SU-DHL-6 (cell line): ENCODE data around the gene PPIF.

Experiments used
- H2AFZ ChIP-seq: fragments of 200-600 bp; sonication (generic); 2 replicates; pipeline ENCODE4 v1.6.1; 2014; ENCODE audit warnings: low read depth, mild to moderate bottlenecking, moderate library complexity, mixed read lengths, antibody characterized with exemption, low read length; ENCODE audit not compliant: severe bottlenecking
- H3F3A ChIP-seq: fragments of 200-600 bp; shearing (Covaris generic); 2 replicates; pipeline ENCODE4 v1.6.0; 2016; ENCODE audit warnings: antibody characterized with exemption, mild to moderate bottlenecking; ENCODE audit not compliant: insufficient read depth
- H3K27ac ChIP-seq: fragments of 200-600 bp; sonication (generic); 2 replicates; pipeline ENCODE4 v1.5.1; 2016; ENCODE audit warnings: low read depth, mild to moderate bottlenecking, low read length, moderate library complexity, mixed read lengths
- H3K27me3 ChIP-seq: fragments of 200-600 bp; sonication (generic), shearing (Covaris generic); 2 replicates; pipeline ENCODE4 v1.6.0; 2014; ENCODE audit warnings: mild to moderate bottlenecking, low read length
- H3K36me3 ChIP-seq: fragments of 200-600 bp; sonication (generic); 2 replicates; pipeline ENCODE4 v1.6.1; 2014; ENCODE audit warnings: mild to moderate bottlenecking, low read length, mixed read lengths
- H3K4me2 ChIP-seq: fragments of 300-600, 200-600 bp; shearing (Covaris generic), sonication (generic); 2 replicates; pipeline ENCODE4 v1.6.0; 2014; ENCODE audit warnings: low read length, low read depth, mild to moderate bottlenecking; ENCODE audit not compliant: poor library complexity, severe bottlenecking
- H3K4me3 ChIP-seq: fragments of 200-600 bp; sonication (generic); 2 replicates; pipeline ENCODE4 v1.5.1; 2014; ENCODE audit warnings: antibody characterized with exemption, low read length, mild to moderate bottlenecking, mixed read lengths; ENCODE audit not compliant: insufficient read depth, poor library complexity, severe bottlenecking
- H3K79me2 ChIP-seq: fragments of 200-600 bp; sonication (generic); 2 replicates; pipeline ENCODE4 v1.6.1; 2014; ENCODE audit warnings: mild to moderate bottlenecking, low read length, moderate library complexity; ENCODE audit not compliant: insufficient read depth
- H3K9ac ChIP-seq: fragments of 200-600 bp; sonication (generic); 2 replicates; pipeline ENCODE4 v1.7.0; 2014; ENCODE audit warnings: mild to moderate bottlenecking, low read length
- H3K9me2 ChIP-seq: fragments of 200-600 bp; sonication (generic); replicated peaks from 2 replicates; pipeline ENCODE4 v1.6.1; 2014; ENCODE audit warnings: low read length; ENCODE audit not compliant: insufficient read depth
- H3K9me3 ChIP-seq: fragments of 200-600 bp; sonication (generic); 2 replicates; pipeline ENCODE4 v1.6.1; 2014; ENCODE audit warnings: low read length, mixed read lengths; ENCODE audit not compliant: insufficient read depth
- H4K20me1 ChIP-seq: fragments of 200-600 bp; sonication (generic); 2 replicates; pipeline ENCODE4 v1.6.1; 2014; ENCODE audit warnings: low read depth, mild to moderate bottlenecking, antibody characterized with exemption, low read length, moderate library complexity, mixed read lengths
- EZH2phosphoT487 ChIP-seq: fragments of 200-600 bp; sonication (generic), shearing (Covaris generic); conservative IDR thresholded peaks from 2 replicates; pipeline ENCODE4 v1.6.1; 2018; ENCODE audit warnings: mild to moderate bottlenecking, antibody characterized with exemption, low read length, moderate library complexity, mixed read lengths
- TF ChIP-seq, protein P1 (sequence below): fragments of 200-600 bp; sonication (generic); IDR thresholded peaks from one replicate; pipeline ENCODE4 v1.5.1; 2017; ENCODE audit warnings: antibody characterized with exemption, mild to moderate bottlenecking, low read length, moderate library complexity; ENCODE audit not compliant: insufficient read depth, poor library complexity, severe bottlenecking

The PPIF gene

DNA sequence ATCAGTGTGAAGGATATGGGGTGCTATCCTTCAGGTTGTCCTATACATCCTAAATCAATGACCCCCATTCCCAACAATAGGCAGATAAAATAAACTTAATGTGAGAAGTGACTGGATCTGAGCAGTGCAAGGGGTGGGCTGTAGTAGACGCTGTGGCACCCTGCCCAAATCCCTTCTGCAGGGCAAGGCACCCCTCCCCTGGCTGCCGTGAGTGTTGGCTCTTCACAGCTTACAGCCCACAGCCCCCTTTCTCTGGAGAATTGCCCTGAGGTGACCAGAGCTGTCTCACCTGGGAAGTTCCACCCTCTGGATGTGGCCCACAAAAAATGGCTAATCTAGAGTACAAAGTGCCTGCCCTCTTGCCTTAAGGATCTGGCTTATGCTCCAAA, 25.8 kb upstream of the PPIF start:
- Histone ChIP-seq H3K9me2 (no peaks in the 10 kb centered on the region), H3F3A (no peaks in the 10 kb centered on the region), H3K9me3 (no peaks in the 10 kb centered on the region), H3K79me2 (no peaks in the 10 kb centered on the region), H3K9ac (no peak overlapping the region), H4K20me1 (no peaks in the 10 kb centered on the region), H3K4me2 (no peak overlapping the region), H3K27me3 (no peaks in the 10 kb centered on the region), H3K4me3 (no peak overlapping the region), H3K36me3 (no peaks in the 10 kb centered on the region), H3K27ac (no peak overlapping the region), H2AFZ (no peak overlapping the region)
- TF ChIP-seq, protein P1, sequence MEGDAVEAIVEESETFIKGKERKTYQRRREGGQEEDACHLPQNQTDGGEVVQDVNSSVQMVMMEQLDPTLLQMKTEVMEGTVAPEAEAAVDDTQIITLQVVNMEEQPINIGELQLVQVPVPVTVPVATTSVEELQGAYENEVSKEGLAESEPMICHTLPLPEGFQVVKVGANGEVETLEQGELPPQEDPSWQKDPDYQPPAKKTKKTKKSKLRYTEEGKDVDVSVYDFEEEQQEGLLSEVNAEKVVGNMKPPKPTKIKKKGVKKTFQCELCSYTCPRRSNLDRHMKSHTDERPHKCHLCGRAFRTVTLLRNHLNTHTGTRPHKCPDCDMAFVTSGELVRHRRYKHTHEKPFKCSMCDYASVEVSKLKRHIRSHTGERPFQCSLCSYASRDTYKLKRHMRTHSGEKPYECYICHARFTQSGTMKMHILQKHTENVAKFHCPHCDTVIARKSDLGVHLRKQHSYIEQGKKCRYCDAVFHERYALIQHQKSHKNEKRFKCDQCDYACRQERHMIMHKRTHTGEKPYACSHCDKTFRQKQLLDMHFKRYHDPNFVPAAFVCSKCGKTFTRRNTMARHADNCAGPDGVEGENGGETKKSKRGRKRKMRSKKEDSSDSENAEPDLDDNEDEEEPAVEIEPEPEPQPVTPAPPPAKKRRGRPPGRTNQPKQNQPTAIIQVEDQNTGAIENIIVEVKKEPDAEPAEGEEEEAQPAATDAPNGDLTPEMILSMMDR, result no peak
- no peak for TF ChIP-seq EZH2phosphoT487

- Histone ChIP-seq H3K79me2 (no peaks in the 10 kb centered on the region), H2AFZ (no peak overlapping the region), H3K9me3 (no peaks in the 10 kb centered on the region), H3K36me3 (no peaks in the 10 kb centered on the region), H4K20me1 (no peaks in the 10 kb centered on the region), H3K9me2 (no peaks in the 10 kb centered on the region), H3K4me3 (no peak overlapping the region), H3K4me2 (no peak overlapping the region), H3K27me3 (no peaks in the 10 kb centered on the region), H3K9ac (no peak overlapping the region), H3F3A (no peaks in the 10 kb centered on the region), H3K27ac (no peak overlapping the region)
- TF ChIP-seq, protein P1, result no peak
- TF ChIP-seq EZH2phosphoT487, result no peak
These were observed 25.3 kb upstream of the PPIF start for GRCh38 chr10:79321951-79322350.

GRCh38 chr10:79322616-79323543, 24.4 kb upstream of the PPIF start:
- H3K9ac ChIP-seq, result no peak overlapping the region
- H3K4me3 ChIP-seq, result no peak overlapping the region
- H2AFZ ChIP-seq, result no peak overlapping the region
- no peak overlapping the region for H3K27ac ChIP-seq
- no peak overlapping the region for H3K4me2 ChIP-seq
- no peaks in the 10 kb centered on the region for H3K9me3 ChIP-seq
- H3K9me2 ChIP-seq, result no peaks in the 10 kb centered on the region
- no peaks in the 10 kb centered on the region for H3K79me2 ChIP-seq
- TF ChIP-seq, protein P1, result no peak
- no peaks in the 10 kb centered on the region for H3K27me3 ChIP-seq
- H3F3A ChIP-seq, result no peaks in the 10 kb centered on the region
- H3K36me3 ChIP-seq, result no peaks in the 10 kb centered on the region
- no peaks in the 10 kb centered on the region for H4K20me1 ChIP-seq
